Testis (tissue), 3 donors: ENCODE measurements around the gene MRPL12. TPM values are rescaled to one million over a fixed set of nuclear protein-coding genes. Genes with fewer than 3 reads are reported as not detected.
A peak's percentile ranks its signal among the peaks of the same experiment; 100 is the strongest.

Experiments
- DNase-seq: peaks from one replicate; pipeline ENCODE4 v3.0.0-alpha.2; 2019
- H3K27ac ChIP-seq, 2 donors: fragments of 200-600 bp; sonication (generic); one replicate each; pipeline ENCODE4 v1.5.1; 2019
- H3K27me3 ChIP-seq: fragments of 200-600 bp; sonication (generic); one replicate; pipeline ENCODE4 v1.5.1; 2019
- H3K36me3 ChIP-seq: fragments of 200-600 bp; sonication (generic); one replicate; pipeline ENCODE4 v1.5.1; 2017; ENCODE audit warnings: low read depth; ENCODE audit errors: missing control alignments
- H3K4me1 ChIP-seq: fragments of 200-600 bp; sonication (generic); one replicate; pipeline ENCODE4 v1.5.1; 2019
- H3K4me3 ChIP-seq, 2 donors: fragments of 200-600 bp; sonication (generic); one replicate each; pipeline ENCODE4 v1.5.1; 2017 to 2019
- H3K9me3 ChIP-seq: fragments of 200-600 bp; sonication (generic); one replicate; pipeline ENCODE4 v1.5.1; 2017
- POLR2A ChIP-seq: fragments of 450-650 bp; IDR thresholded peaks from one replicate; pipeline ENCODE4 v1.6.1; 2017; ENCODE audit warnings: antibody characterized with exemption, mild to moderate bottlenecking, moderate library complexity
- WGBS, 2 donors: methylation state at CpG; one replicate each; pipeline ENCODE4 v1.1.5; 2018; 5-methylcytosine and 5-hydroxymethylcytosine counted together
- intact Hi-C: fragments of 100-400 bp; cut with DNase I; formaldehyde crosslinking; loops from one replicate; pipeline ENCODE4 v1.15.1; 2023; ENCODE audit warnings: low total_unique reads
- polyA plus RNA-seq: library from polyadenylated mRNA; stranded (reverse); fragments of 350-450 nt; fragmentation: Illumina TruSeq; extraction: RNeasy Lipid Tissue Mini Kit (QIAGEN cat#74804); gene quantifications from one replicate; pipeline ENCODE4 v1.2.3, GENCODE V29; 2014; ENCODE audit warnings: low read depth, low replicate concordance; ENCODE audit not compliant: insufficient read depth
- total RNA-seq, 2 donors: library from RNA; depleted of rRNA; stranded (reverse); fragments of >200 nt; gene quantifications; one replicate each; pipeline ENCODE4 v1.2.3, GENCODE V29; 2016
- TF ChIP-seq, protein P1 (sequence below), 3 experiments: fragments of 450-650 bp in 2 of 3; fragments of 200-600 bp in 1 of 3; sonication (generic) in 1 of 3; IDR thresholded peaks; one replicate each; pipeline ENCODE4 v1.5.1; 2016 to 2019; ENCODE audit warnings: antibody characterized with exemption in 3 of 3, mild to moderate bottlenecking in 2 of 3, moderate library complexity in 1 of 3

MRPL12 gene
- total and polyA plus RNA-seq, 3 donors from 2014 or later: 54.7 to 58.0 (median 57.2) TPM

DNA sequence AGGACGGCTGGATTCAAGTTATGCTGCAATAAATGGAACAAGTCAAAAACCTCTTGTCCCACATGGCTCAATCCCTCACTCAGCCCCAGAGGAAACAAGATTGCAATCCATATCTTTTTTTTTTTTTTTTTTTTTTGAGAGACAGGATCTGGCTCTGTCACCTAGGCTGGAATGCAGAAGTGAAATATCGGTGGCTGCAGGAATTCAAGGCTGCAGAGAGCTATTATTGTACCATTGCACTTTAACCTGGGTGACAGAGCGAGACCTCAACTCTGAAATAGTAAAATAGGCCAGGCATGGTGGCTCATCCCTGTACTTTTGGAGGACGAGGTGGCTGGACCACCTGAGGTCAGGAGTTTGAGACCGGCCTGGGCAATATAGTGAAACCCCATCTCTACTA lies 44.1 kb upstream of the MRPL12 start:
- H3K9me3 ChIP-seq: no peaks in the 10 kb centered on the region
- intact Hi-C loops: no loop called here
- H3K4me1 ChIP-seq: no peaks in the 10 kb centered on the region
- no peak for DNase-seq
- no peaks in the 10 kb centered on the region for H3K36me3 ChIP-seq
- H3K27me3 ChIP-seq: no peaks in the 10 kb centered on the region
- TF ChIP-seq POLR2A: no peak
- TF ChIP-seq, protein P1, sequence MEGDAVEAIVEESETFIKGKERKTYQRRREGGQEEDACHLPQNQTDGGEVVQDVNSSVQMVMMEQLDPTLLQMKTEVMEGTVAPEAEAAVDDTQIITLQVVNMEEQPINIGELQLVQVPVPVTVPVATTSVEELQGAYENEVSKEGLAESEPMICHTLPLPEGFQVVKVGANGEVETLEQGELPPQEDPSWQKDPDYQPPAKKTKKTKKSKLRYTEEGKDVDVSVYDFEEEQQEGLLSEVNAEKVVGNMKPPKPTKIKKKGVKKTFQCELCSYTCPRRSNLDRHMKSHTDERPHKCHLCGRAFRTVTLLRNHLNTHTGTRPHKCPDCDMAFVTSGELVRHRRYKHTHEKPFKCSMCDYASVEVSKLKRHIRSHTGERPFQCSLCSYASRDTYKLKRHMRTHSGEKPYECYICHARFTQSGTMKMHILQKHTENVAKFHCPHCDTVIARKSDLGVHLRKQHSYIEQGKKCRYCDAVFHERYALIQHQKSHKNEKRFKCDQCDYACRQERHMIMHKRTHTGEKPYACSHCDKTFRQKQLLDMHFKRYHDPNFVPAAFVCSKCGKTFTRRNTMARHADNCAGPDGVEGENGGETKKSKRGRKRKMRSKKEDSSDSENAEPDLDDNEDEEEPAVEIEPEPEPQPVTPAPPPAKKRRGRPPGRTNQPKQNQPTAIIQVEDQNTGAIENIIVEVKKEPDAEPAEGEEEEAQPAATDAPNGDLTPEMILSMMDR (IDR thresholded peaks at IDR 0.05): no peak
- 79 to 80% methylated on average over 5 of the region's 5 CpGs for WGBS, 2 donors
- H3K27ac ChIP-seq: no peak overlapping the region
- H3K4me3 ChIP-seq: no peak overlapping the region

DNA sequence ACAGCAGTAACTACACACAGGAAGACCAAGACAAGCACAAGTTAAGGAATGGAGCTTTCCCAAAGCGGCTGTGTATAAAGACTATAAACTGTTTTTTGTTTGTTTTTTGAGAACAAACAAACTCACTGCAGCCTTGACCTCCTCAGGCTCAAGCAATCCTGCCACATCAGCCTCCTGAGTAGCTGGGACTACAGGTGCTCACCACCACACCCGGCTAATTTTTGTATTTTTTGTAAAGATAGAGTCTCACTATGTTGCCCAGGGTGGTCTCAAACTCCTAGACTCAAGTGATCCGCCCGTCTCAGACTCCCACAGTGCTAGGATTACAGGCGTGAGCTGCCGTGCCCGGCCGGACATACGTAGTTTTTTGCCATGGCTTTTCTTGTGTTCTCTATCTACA lies 42.7 kb upstream of the MRPL12 start:
- no peak for DNase-seq
- H3K4me3 ChIP-seq: no peak overlapping the region
- intact Hi-C loops: no loop called here
- H3K27ac ChIP-seq: no peak overlapping the region
- peaks cover 3% of the 10 kb centered on the region for H3K4me1 ChIP-seq
- no peaks in the 10 kb centered on the region for H3K9me3 ChIP-seq
- H3K36me3 ChIP-seq: no peaks in the 10 kb centered on the region
- TF ChIP-seq, protein P1 (IDR thresholded peaks at IDR 0.05): no peak
- TF ChIP-seq POLR2A: no peak
- no peaks in the 10 kb centered on the region for H3K27me3 ChIP-seq
- 93 to 94% methylated on average over 9 of the region's 9 CpGs for WGBS, 2 donors

DNA sequence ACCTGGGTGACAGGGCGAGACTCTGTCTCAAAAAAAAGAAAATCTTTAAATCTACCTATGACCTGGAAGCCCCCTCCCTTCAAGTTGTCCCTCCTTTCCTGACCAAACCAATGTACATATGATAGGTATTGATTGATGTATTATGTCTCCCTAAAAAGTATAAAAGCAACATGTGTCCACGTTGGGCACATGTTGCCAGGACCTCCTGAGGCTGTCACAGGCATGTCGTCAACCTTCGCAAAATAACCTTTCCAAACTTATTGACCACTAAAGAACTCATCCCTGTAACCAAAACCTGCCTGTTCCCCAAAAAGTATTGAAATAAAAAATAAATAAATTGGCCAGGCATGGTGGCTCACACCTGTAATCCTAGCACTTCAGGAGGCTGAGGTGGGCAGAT lies 41.2 kb upstream of the MRPL12 start:
- H3K27ac ChIP-seq: no peak overlapping the region
- TF ChIP-seq, protein P1 (IDR thresholded peaks at IDR 0.05): no peak
- TF ChIP-seq POLR2A: no peak
- no peaks in the 10 kb centered on the region for H3K36me3 ChIP-seq
- H3K27me3 ChIP-seq: no peaks in the 10 kb centered on the region
- H3K9me3 ChIP-seq: no peaks in the 10 kb centered on the region
- H3K4me3 ChIP-seq: no peak overlapping the region
- DNase-seq: no peak
- peaks cover 8% of the 10 kb centered on the region for H3K4me1 ChIP-seq
- intact Hi-C loops: no loop called here
- WGBS, 2 donors: 90 to 93% methylated on average over 4 of the region's 4 CpGs

DNA sequence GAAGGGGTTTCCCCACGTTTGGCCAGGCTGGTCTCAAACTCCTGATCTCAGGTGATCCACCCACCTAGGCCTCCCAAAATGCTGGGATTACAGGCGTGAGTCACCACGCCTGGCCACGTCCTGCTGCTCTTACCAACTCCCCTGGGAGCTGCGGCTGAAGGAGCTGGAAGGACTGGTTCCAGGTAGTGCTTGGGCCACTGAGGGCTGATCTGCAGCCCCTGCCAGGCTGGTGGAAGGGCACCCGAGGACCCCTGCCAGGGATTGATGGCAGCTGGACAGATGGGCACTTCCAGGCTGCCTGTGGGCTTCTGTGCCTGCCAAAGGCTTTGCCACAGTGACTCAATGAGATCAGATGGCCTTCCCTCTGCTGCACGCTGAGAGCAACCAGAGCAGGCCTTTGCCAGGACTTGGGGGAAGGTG lies 39.1 kb upstream of the MRPL12 start:
- Histone ChIP-seq H3K4me3 (no peak overlapping the region), H3K27ac (no peak overlapping the region), H3K27me3 (no peaks in the 10 kb centered on the region), H3K9me3 (no peaks in the 10 kb centered on the region), H3K4me1 (peaks cover 8% of the 10 kb centered on the region), H3K36me3 (no peaks in the 10 kb centered on the region)
- WGBS, 2 donors: 90 to 96% methylated on average over 2 to 6 of the region's 7 CpGs
- DNase-seq: no peak
- TF ChIP-seq POLR2A: no peak
- TF ChIP-seq, protein P1 (IDR thresholded peaks at IDR 0.05): no peak
- intact Hi-C loops: no loop called here

DNA sequence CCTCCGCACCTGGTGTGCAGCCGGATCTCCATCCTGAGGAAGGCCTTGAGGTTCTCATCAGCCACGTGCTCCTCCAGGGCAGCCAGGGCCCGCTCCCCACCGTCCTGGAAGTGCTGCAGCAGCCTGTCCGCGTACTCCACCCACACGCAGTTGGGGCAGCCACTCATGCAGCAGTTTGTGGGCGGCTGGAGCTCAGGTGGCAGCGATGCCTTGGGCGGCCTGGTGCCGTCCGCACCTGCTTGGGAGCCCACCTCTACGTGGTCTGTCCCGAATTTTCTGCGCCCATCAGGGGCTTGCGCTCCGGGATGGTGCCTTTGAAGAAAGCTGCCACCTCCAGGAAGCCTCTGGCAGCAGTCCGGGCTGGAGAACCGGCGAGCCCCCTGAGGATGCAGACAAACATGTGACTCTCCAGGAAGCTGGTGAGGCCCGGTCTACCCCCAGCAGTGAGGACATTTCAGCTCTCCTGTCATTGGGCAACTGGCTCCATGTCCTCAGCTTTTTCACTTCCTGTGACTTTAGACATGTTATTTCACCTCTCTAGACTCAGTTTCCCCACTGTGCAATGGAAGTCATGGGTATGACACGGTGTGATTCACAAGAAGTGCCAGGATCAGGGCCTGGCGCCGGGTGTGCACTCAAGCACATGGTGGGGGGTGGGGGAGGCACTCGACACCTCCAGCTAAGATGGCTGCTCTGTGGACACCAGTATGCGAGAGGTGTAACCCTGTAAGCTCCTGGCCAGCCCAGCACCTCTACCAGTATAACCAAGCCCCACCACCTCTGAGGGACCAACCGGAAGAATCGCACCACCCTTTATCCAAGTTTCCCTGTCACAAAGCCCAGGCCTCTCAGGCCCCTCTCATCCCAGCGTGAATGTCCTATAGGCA lies 37.7 kb upstream of the MRPL12 start:
- TF ChIP-seq, protein P1 (IDR thresholded peaks at IDR 0.05): no peak
- no peak for TF ChIP-seq POLR2A
- 33 to 57% methylated on average over 12 to 30 of the region's 30 CpGs for WGBS, 2 donors
- H3K27me3 ChIP-seq: no peaks in the 10 kb centered on the region
- no peak for DNase-seq
- no peaks in the 10 kb centered on the region for H3K9me3 ChIP-seq
- H3K36me3 ChIP-seq: no peaks in the 10 kb centered on the region
- H3K27ac ChIP-seq: peak overlapping the region in 1 of 2 donors; percentile 79
- H3K4me3 ChIP-seq: peak overlapping the region; percentile 75 to 92
- peaks cover 8% of the 10 kb centered on the region for H3K4me1 ChIP-seq
- intact Hi-C loops: no loop called here
